Measurements from ENCODE around the gene IQCN. TPM values are rescaled to one million over a fixed set of nuclear protein-coding genes. Genes with fewer than 3 reads are reported as not detected.

The IQCN gene
- total and polyA plus RNA-seq, 5 donors from 2014 or later, result 0.03 to 26.5 (median 0.22) TPM; not detected in 1

DNA sequence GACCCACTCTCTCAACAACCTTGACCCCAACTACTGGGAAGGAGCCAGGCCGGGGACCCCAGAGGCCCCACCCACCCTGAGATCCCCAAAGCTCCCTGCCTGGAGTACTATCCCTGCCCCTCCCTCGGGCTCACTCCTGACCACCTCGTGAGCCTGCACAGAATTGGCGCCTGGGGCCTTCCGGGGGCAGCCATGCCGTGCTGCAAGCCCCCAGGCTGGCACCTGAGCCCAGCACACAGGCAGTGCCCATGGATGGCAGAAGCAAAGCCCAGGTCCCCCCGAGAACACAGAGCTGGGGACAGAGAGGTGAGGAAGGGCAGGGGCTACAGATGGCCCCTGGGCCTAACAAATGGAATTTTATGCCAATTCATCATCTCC is 34.7 kb upstream of the IQCN start:
- no peak overlapping the region for H3K4me3 ChIP-seq (ENCODE audit: low read depth, low read length)
- no peaks in the 10 kb centered on the region for H3K9me3 ChIP-seq (ENCODE audit: control insufficient read depth in 2 of 2, low read length in 2 of 2)
- Mint-ChIP-seq H3K4me1 (peaks cover 0 to 44% (median 15%) of the 10 kb centered on the region in 4 donors), H3K27ac (no peak overlapping the region), H3K36me3 (peaks cover 7% of the 10 kb centered on the region), H3K9me3 (no peaks in the 10 kb centered on the region), H3K4me3 (no peak overlapping the region), H3K27me3 (no peaks in the 10 kb centered on the region)
- DNase-seq, result no peak
- no peaks in the 10 kb centered on the region for H3K27me3 ChIP-seq (ENCODE audit: control insufficient read depth, insufficient read depth, low read length)
- no peak overlapping the region for H3K27ac ChIP-seq (ENCODE audit: insufficient read depth, low read length, poor library complexity, severe bottlenecking)
- peaks cover 43% of the 10 kb centered on the region for H3K4me1 ChIP-seq (ENCODE audit: control insufficient read depth, insufficient read depth, low read length, poor library complexity, severe bottlenecking)
- no peak for ATAC-seq (ENCODE audit: low read depth in 2 of 2)
- H3K36me3 ChIP-seq (ENCODE audit: control insufficient read depth, insufficient read depth, low read length), result peaks cover 15% of the 10 kb centered on the region

DNA sequence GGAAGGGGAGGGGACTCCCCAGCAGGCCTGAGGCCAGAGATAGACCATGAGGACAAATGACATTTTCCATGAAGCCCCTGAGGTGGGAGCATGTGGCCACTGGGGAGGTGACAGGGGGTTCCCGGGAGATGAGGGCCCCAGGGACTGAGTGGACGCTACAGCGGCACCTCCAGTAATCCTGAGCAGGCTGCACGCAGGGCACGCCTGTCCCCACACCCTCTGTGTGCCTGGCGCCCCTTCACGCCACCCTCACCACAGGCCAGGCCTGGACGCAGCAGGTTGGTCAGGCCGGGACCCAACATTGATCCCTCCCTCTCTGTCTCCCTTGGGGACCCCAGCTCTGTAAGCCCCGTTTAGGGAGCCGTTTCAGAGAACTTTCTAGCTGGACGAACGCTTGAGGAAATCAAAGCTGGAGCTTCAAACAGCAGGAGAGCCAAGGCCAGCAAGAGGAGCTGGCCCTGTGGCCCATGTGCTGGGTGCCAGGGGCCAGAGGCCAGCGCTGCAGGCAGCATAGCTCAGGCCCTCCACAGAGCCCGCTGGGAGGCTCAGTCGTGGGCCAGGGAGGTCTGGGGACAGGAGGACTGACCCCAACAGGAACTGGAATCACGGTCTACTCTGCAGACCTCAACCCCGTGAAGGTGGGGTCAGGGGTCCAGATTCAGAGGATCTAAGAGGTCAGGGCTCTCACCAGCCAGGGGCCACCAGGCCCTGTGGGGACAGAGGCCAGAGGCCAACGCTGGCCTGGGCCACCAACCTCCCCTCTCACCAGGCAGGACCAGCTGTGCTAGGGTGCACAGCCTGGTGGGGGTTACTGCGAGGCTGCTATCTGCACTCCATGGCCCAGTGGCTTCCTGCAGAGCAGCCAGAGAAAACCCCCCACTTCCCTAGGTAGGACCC is 34.0 kb upstream of the IQCN start:
- Mint-ChIP-seq H3K27ac (no peak overlapping the region), H3K9me3 (no peaks in the 10 kb centered on the region), H3K4me1 (peaks cover 0 to 51% (median 20%) of the 10 kb centered on the region in 4 donors), H3K4me3 (no peak overlapping the region), H3K36me3 (peaks cover 7% of the 10 kb centered on the region), H3K27me3 (no peaks in the 10 kb centered on the region)
- ATAC-seq (ENCODE audit: low read depth in 2 of 2), result no peak
- DNase-seq, result no peak
- H3K27me3 ChIP-seq (ENCODE audit: control insufficient read depth, insufficient read depth, low read length), result no peaks in the 10 kb centered on the region
- peaks cover 49% of the 10 kb centered on the region for H3K4me1 ChIP-seq (ENCODE audit: control insufficient read depth, insufficient read depth, low read length, poor library complexity, severe bottlenecking)
- H3K36me3 ChIP-seq (ENCODE audit: control insufficient read depth, insufficient read depth, low read length), result peaks cover 11% of the 10 kb centered on the region
- H3K27ac ChIP-seq (ENCODE audit: insufficient read depth, low read length, poor library complexity, severe bottlenecking), result peak overlapping the region; percentile 97
- no peak overlapping the region for H3K4me3 ChIP-seq (ENCODE audit: low read depth, low read length)
- no peaks in the 10 kb centered on the region for H3K9me3 ChIP-seq (ENCODE audit: control insufficient read depth in 2 of 2, low read length in 2 of 2)

DNA sequence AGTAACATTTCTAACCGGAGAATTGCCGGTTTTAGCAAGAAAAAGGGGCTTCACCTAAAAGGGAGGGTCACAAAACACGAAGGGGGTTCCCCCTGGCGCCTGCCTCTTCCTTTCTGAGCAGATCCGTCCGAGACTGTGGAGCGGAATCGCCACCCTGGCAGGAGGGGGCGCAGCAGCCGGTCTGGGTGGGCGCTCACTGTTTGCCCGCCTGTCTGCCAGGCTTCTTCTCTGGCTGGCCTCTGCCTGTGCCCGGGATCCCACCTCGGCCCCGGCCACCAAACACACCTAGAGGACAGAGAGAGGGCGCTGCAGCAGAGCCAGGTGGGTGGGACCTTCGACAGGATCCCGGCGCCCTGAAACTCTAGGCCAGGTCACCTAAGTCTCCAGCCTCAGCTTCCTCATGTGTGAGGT is 33.0 kb upstream of the IQCN start:
- peaks cover 3% of the 10 kb centered on the region for H3K36me3 Mint-ChIP-seq
- DNase-seq (no peak), ATAC-seq (ENCODE audit: low read depth in 2 of 2) (no peak)
- peak overlapping the region; percentile 79 to 98 (median 86) for H3K4me3 Mint-ChIP-seq
- H3K4me1 Mint-ChIP-seq, result peaks cover 0 to 49% (median 17%) of the 10 kb centered on the region in 4 donors
- no peaks in the 10 kb centered on the region for H3K27me3 Mint-ChIP-seq
- H3K36me3 ChIP-seq (ENCODE audit: control insufficient read depth, insufficient read depth, low read length), result peaks cover 5% of the 10 kb centered on the region
- no peaks in the 10 kb centered on the region for H3K9me3 ChIP-seq (ENCODE audit: control insufficient read depth in 2 of 2, low read length in 2 of 2)
- H3K27ac ChIP-seq (ENCODE audit: insufficient read depth, low read length, poor library complexity, severe bottlenecking), result peak overlapping the region; percentile 97
- peak overlapping the region; percentile 86 to 97 (median 94) for H3K27ac Mint-ChIP-seq
- H3K9me3 Mint-ChIP-seq, result no peaks in the 10 kb centered on the region
- H3K4me3 ChIP-seq (ENCODE audit: low read depth, low read length), result no peak overlapping the region
- H3K27me3 ChIP-seq (ENCODE audit: control insufficient read depth, insufficient read depth, low read length), result no peaks in the 10 kb centered on the region
- H3K4me1 ChIP-seq (ENCODE audit: control insufficient read depth, insufficient read depth, low read length, poor library complexity, severe bottlenecking), result peaks cover 59% of the 10 kb centered on the region

DNA sequence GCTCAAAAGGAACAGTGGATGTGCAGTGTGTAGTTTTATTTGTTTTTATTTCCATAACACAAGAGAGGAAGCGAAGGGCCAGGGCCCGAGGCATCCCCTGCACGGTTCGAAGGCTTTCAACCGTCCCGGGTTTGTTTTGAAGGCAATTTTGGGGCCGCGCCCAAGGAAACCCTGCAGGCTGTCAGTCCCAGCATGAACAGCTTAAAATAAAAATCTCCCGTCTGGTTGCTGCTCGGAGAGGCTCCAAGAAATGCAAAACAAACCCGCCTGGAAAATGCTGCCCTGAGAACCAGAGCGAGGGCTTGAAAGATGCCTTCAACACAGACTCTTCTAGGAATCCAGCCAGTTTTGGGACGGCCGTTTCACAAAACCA is 32.6 kb upstream of the IQCN start:
- no peaks in the 10 kb centered on the region for H3K9me3 Mint-ChIP-seq
- Histone ChIP-seq H3K9me3 (ENCODE audit: control insufficient read depth in 2 of 2, low read length in 2 of 2) (no peaks in the 10 kb centered on the region), H3K4me1 (ENCODE audit: control insufficient read depth, insufficient read depth, low read length, poor library complexity, severe bottlenecking) (peaks cover 62% of the 10 kb centered on the region), H3K4me3 (ENCODE audit: low read depth, low read length) (peak overlapping the region; percentile 21), H3K36me3 (ENCODE audit: control insufficient read depth, insufficient read depth, low read length) (peaks cover 2% of the 10 kb centered on the region), H3K27me3 (ENCODE audit: control insufficient read depth, insufficient read depth, low read length) (no peaks in the 10 kb centered on the region), H3K27ac (ENCODE audit: insufficient read depth, low read length, poor library complexity, severe bottlenecking) (peak overlapping the region; percentile 97)
- peaks cover 3% of the 10 kb centered on the region for H3K36me3 Mint-ChIP-seq
- H3K4me1 Mint-ChIP-seq, result peaks cover 0 to 53% (median 17%) of the 10 kb centered on the region in 4 donors
- H3K4me3 Mint-ChIP-seq, result peak overlapping the region; percentile 79 to 98 (median 86)
- no peaks in the 10 kb centered on the region for H3K27me3 Mint-ChIP-seq
- DNase-seq (peak in 1 of 3 donors; percentile 68), ATAC-seq (ENCODE audit: low read depth in 2 of 2) (no peak)
- H3K27ac Mint-ChIP-seq, result peak overlapping the region; percentile 86 to 97 (median 94)

DNA sequence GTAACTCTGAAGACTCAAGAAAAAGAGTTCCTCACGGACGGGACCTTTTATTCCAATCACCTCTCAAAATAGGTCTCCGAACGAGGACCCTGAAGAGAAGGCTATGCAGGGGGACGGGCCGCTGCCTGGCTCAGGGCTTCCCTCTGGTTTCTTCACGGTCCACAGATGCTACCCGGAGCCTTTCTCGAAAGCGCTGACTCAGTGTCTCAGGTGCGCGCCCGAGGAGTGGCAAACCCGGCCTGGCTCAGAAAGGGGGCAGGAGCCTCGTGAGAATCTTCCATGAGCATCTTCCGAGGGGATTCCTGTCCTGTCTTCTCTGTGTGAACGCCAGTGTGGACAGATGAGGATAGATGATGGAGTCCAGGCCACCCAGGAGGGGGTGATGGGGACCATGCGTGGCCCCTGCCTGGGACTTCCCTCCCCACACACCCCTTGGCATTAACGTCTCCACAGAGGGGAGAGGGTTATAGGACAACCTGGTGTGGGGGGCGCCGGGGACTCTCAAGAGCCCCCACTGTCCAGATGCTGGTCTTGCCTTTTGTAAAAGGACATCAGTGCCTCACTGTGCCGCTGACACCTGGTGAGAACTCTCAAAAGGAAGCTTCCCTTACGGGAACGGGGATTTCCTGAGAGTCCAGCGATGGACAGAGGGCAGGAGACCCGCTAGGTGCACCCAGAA is 32.1 kb upstream of the IQCN start:
- Histone ChIP-seq H3K9me3 (ENCODE audit: control insufficient read depth in 2 of 2, low read length in 2 of 2) (no peaks in the 10 kb centered on the region), H3K36me3 (ENCODE audit: control insufficient read depth, insufficient read depth, low read length) (no peaks in the 10 kb centered on the region), H3K4me3 (ENCODE audit: low read depth, low read length) (peak overlapping the region; percentile 21), H3K27ac (ENCODE audit: insufficient read depth, low read length, poor library complexity, severe bottlenecking) (peak overlapping the region; percentile 97), H3K27me3 (ENCODE audit: control insufficient read depth, insufficient read depth, low read length) (no peaks in the 10 kb centered on the region), H3K4me1 (ENCODE audit: control insufficient read depth, insufficient read depth, low read length, poor library complexity, severe bottlenecking) (peaks cover 66% of the 10 kb centered on the region)
- H3K9me3 Mint-ChIP-seq, result no peaks in the 10 kb centered on the region
- peaks cover 0 to 57% (median 17%) of the 10 kb centered on the region in 4 donors for H3K4me1 Mint-ChIP-seq
- H3K36me3 Mint-ChIP-seq, result peaks cover 3% of the 10 kb centered on the region
- H3K27ac Mint-ChIP-seq, result peak overlapping the region; percentile 97 to 100 (median 100)
- peak overlapping the region; percentile 85 to 98 (median 94) for H3K4me3 Mint-ChIP-seq
- DNase-seq (no peak), ATAC-seq (ENCODE audit: low read depth in 2 of 2) (no peak)
- no peaks in the 10 kb centered on the region for H3K27me3 Mint-ChIP-seq

DNA sequence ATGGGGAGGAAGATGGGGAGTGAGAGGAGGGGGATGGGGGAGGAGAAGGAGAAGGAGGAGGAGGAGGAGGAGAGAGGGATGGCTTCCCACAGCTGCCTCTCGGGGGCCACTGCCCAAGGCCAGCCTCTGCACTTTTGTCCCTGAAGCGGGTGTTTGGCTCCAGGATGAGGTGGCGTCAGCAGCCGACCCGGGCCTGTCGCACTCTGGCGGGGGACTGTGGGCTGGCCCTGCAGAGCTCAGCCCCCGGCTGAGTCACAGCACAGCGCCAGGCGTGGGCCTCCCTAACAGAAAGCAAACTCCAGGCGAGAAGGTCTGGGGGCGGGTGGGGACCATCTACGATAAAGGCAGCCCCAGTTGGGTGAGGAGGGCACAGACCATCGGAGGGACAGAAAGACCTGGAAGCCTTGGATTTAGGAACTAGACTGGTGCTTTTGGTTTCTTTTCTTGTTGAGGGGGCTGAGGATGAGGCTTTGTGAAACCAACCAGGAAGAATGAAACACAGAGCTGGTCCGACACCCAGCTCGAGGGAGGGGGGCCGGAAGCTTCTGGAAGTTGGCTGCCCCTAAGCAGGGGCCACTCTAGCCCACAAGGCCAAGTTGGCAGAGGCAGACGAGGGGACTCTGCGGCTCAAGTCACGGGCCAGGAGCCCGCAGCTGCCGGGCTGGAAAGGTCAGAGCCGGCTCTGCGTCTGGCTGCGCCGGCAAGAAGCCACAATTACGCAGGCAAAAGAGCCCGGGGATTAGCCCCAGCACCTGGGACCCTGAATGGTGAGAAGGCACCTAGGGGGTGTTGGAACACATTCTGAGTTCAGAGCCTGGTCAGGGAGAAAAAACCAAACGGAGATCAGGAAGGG is 30.4 kb upstream of the IQCN start:
- H3K4me1 Mint-ChIP-seq, result peaks cover 0 to 53% (median 17%) of the 10 kb centered on the region in 4 donors
- peak overlapping the region; percentile 97 to 100 (median 100) for H3K27ac Mint-ChIP-seq
- Histone ChIP-seq H3K36me3 (ENCODE audit: control insufficient read depth, insufficient read depth, low read length) (no peaks in the 10 kb centered on the region), H3K27me3 (ENCODE audit: control insufficient read depth, insufficient read depth, low read length) (no peaks in the 10 kb centered on the region), H3K9me3 (ENCODE audit: control insufficient read depth in 2 of 2, low read length in 2 of 2) (no peaks in the 10 kb centered on the region), H3K4me1 (ENCODE audit: control insufficient read depth, insufficient read depth, low read length, poor library complexity, severe bottlenecking) (peaks cover 66% of the 10 kb centered on the region), H3K4me3 (ENCODE audit: low read depth, low read length) (peak overlapping the region; percentile 70), H3K27ac (ENCODE audit: insufficient read depth, low read length, poor library complexity, severe bottlenecking) (peak overlapping the region; percentile 97)
- H3K4me3 Mint-ChIP-seq, result peak overlapping the region; percentile 85 to 98 (median 94)
- DNase-seq (peak; percentile 71 to 86 (median 72)), ATAC-seq (ENCODE audit: low read depth in 2 of 2) (peak; percentile 85 to 88)
- no peaks in the 10 kb centered on the region for H3K27me3 Mint-ChIP-seq
- H3K9me3 Mint-ChIP-seq, result no peaks in the 10 kb centered on the region
- peaks cover 3% of the 10 kb centered on the region for H3K36me3 Mint-ChIP-seq

DNA sequence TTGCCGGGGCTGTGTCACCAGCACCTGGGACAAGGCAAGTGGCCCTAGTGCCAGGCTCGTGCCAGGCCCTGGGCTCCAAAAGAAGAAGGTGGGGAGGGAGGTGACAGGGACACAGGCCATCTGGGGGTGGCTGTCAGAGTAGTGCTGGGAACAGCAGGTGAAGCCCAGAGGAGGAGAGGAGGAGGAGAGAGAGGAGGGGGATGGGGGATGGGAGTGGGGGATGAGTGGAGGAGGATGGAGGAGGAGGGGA is 29.9 kb upstream of the IQCN start:
- H3K4me3 ChIP-seq (ENCODE audit: low read depth, low read length), result peak overlapping the region; percentile 70
- Mint-ChIP-seq H3K4me1 (peaks cover 0 to 53% (median 17%) of the 10 kb centered on the region in 4 donors), H3K4me3 (peak overlapping the region; percentile 85 to 98 (median 94)), H3K9me3 (no peaks in the 10 kb centered on the region), H3K27me3 (no peaks in the 10 kb centered on the region), H3K36me3 (peaks cover 3% of the 10 kb centered on the region), H3K27ac (peak overlapping the region; percentile 97 to 100 (median 100))
- peaks cover 66% of the 10 kb centered on the region for H3K4me1 ChIP-seq (ENCODE audit: control insufficient read depth, insufficient read depth, low read length, poor library complexity, severe bottlenecking)
- no peak for ATAC-seq (ENCODE audit: low read depth in 2 of 2)
- no peaks in the 10 kb centered on the region for H3K9me3 ChIP-seq (ENCODE audit: control insufficient read depth in 2 of 2, low read length in 2 of 2)
- DNase-seq, result no peak
- no peaks in the 10 kb centered on the region for H3K36me3 ChIP-seq (ENCODE audit: control insufficient read depth, insufficient read depth, low read length)
- no peaks in the 10 kb centered on the region for H3K27me3 ChIP-seq (ENCODE audit: control insufficient read depth, insufficient read depth, low read length)
- peak overlapping the region; percentile 97 for H3K27ac ChIP-seq (ENCODE audit: insufficient read depth, low read length, poor library complexity, severe bottlenecking)

All from CD4-positive, CD25-positive, alpha-beta regulatory T cell (primary cell).